Epithelial cell of proximal tubule (primary cell): Measurements from ENCODE around the gene SYF2. TPM values are rescaled to one million over a fixed set of nuclear protein-coding genes. Genes with fewer than 3 reads are reported as not detected.

Experiments used
- DNase-seq: peaks from one replicate; pipeline ENCODE4 v3.0.0-alpha.2; 2011; ENCODE audit warnings: low read depth
- H3K4me3 ChIP-seq: 2 replicates; pipeline ENCODE4 v1.5.1; 2011; ENCODE audit warnings: low read depth, mild to moderate bottlenecking, low read length
- CTCF ChIP-seq: conservative IDR thresholded peaks from 2 replicates; pipeline ENCODE4 v1.5.1; 2012; ENCODE audit warnings: low read depth, mild to moderate bottlenecking, low read length
- total RNA-seq: library from RNA; depleted of rRNA; stranded (reverse); fragments of >200 nt; gene quantifications from 2 replicates; pipeline ENCODE4 v1.2.3, GENCODE V29; 2015

The SYF2 gene
- total RNA-seq, 1 donor from 2014 or later: 48.4 TPM

- no peak for DNase-seq
- no peak overlapping the region for H3K4me3 ChIP-seq
- TF ChIP-seq CTCF: no peak
Measured at GRCh38 chr1:25197982-25198662, 34.2 kb downstream of the SYF2 start.

- H3K4me3 ChIP-seq: no peak overlapping the region
- DNase-seq: no peak
- no peak for TF ChIP-seq CTCF
Measured at GRCh38 chr1:25197235-25197975, 34.9 kb downstream of the SYF2 start.

- no peak for TF ChIP-seq CTCF
- no peak for DNase-seq
- no peak overlapping the region for H3K4me3 ChIP-seq
Measured at GRCh38 chr1:25196830-25197229, 35.5 kb downstream of the SYF2 start.

- no peak overlapping the region for H3K4me3 ChIP-seq
- no peak for DNase-seq
- TF ChIP-seq CTCF: no peak
Measured at GRCh38 chr1:25195835-25196234, 36.5 kb downstream of the SYF2 start.

GRCh38 chr1:25194572-25195020 is 37.7 kb downstream of the SYF2 start:
- no peak for DNase-seq
- TF ChIP-seq CTCF: no peak
- no peak overlapping the region for H3K4me3 ChIP-seq

- no peak overlapping the region for H3K4me3 ChIP-seq
- TF ChIP-seq CTCF: no peak
- DNase-seq: no peak
Measured at GRCh38 chr1:25194054-25194453, 38.2 kb downstream of the SYF2 start.
